ENCODE measurements around the gene DNAJB8. TPM values are rescaled to one million over a fixed set of nuclear protein-coding genes. Genes with fewer than 3 reads are reported as not detected.

The DNAJB8 gene
- total and polyA plus RNA-seq, 9 of the 15 experiments (the other 6 are each of a cell fraction or from before 2014, with no cell fraction given) = not detected

DNA sequence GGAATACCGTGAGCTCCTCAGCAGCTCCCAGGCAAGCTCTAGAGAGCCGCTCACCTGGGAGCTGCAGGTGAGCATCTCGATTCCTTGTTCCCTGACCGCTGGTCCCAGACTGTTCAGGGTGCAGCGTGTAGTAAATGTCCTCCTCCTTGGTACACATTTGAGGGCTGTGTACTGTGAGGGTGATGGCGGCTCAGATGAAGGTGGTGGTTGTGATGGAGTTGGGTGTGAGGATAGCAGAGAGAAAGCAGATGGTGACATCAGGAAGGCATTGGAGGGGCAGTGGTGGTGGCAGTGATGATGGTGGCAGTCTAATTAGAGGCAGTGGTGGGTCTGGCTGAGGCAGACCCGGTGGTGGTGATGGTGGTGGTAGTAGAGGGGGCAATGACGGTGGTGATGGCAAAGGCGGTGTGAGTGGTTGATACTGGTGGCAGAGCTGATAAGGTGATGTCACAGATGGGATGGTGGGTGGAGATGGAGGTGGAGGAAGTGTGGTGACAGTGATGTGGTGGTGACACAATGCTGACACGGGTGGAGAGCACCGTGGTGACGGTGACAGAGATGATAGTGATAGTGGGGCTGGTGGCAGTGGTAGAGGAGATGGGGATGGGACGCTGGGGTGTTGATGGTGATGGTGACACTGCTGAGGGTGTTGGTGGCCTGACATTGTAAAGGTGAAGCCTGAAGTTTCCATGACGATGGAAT is at the start of gene DNAJB8 (continued):
- TF ChIP-seq JUND (IDR thresholded peaks at IDR 0.05; ENCODE audit: borderline replicate concordance, low read depth, low read length) (peak; percentile 9; the same call in 1 of the 2 replicates), JUND (tag; IDR thresholded peaks at IDR 0.05; ENCODE audit: borderline replicate concordance, low read depth, low read length) (no peak), ZNF707 (CRISPR knock-in tag; conservative IDR thresholded peaks at IDR 0.05) (no peak), CBFA2T3 (IDR thresholded peaks at IDR 0.05) (peak; percentile 57), CBFA2T2 (conservative IDR thresholded peaks at IDR 0.05) (0 out of 2 replicates have a peak, but pooled peaks have one; percentile 17), HDAC1 (IDR thresholded peaks at IDR 0.05) (peak in 1 of 2 experiments; percentile 40; a peak in 1 of 4 replicates), ATF1 (CRISPR knock-in tag; IDR thresholded peaks at IDR 0.05) (no peak), ATF1 (tag; IDR thresholded peaks at IDR 0.05) (peak; percentile 53), DIDO1 (tag; IDR thresholded peaks at IDR 0.05; ENCODE audit: low read depth) (no peak), ZNF174 (CRISPR knock-in tag; IDR thresholded peaks at IDR 0.05) (no peak), EGR1 (conservative IDR thresholded peaks at IDR 0.05) (peak; percentile 76), PHTF2 (CRISPR knock-in tag; IDR thresholded peaks at IDR 0.05) (no peak), ZNF75A (CRISPR knock-in tag; IDR thresholded peaks at IDR 0.05) (no peak), SLC30A9 (CRISPR knock-in tag; IDR thresholded peaks at IDR 0.05) (no peak)
- TF ChIP-seq, protein P1, sequence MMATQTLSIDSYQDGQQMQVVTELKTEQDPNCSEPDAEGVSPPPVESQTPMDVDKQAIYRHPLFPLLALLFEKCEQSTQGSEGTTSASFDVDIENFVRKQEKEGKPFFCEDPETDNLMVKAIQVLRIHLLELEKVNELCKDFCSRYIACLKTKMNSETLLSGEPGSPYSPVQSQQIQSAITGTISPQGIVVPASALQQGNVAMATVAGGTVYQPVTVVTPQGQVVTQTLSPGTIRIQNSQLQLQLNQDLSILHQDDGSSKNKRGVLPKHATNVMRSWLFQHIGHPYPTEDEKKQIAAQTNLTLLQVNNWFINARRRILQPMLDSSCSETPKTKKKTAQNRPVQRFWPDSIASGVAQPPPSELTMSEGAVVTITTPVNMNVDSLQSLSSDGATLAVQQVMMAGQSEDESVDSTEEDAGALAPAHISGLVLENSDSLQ (IDR thresholded peaks at IDR 0.05) = peak; percentile 68

Data from K562 (cell line).